Measurements from ENCODE around the gene ACTG1. TPM values are rescaled to one million over a fixed set of nuclear protein-coding genes. Genes with fewer than 3 reads are reported as not detected.

Gene ACTG1
- total and polyA plus RNA-seq, 9 of the 15 experiments (the other 6 are each of a cell fraction or from before 2014, with no cell fraction given) = 224 to 1,775 (median 568) TPM

- 0 out of 2 replicates have a peak, but pooled peaks have one; percentile 25 for TF ChIP-seq SMARCA4 (IDR thresholded peaks at IDR 0.05)
- TF ChIP-seq ETS1 (conservative IDR thresholded peaks at IDR 0.05; ENCODE audit: control insufficient read depth, low read depth, low read length) = no peak
- no peak for TF ChIP-seq HNRNPH1 (optimal IDR thresholded peaks at IDR 0.05; ENCODE audit: low read depth, low read length)
- TF ChIP-seq, protein P1, sequence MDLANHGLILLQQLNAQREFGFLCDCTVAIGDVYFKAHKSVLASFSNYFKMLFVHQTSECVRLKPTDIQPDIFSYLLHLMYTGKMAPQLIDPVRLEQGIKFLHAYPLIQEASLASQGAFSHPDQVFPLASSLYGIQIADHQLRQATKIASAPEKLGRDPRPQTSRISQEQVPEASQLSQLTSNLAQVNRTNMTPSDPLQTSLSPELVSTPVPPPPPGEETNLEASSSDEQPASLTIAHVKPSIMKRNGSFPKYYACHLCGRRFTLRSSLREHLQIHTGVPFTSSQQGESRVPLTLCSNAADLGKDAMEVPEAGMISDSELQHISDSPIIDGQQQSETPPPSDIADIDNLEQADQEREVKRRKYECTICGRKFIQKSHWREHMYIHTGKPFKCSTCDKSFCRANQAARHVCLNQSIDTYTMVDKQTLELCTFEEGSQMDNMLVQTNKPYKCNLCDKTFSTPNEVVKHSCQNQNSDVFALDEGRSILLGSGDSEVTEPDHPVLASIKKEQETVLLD (IDR thresholded peaks at IDR 0.05) = peak; percentile 26; the same call in 1 of the 2 replicates
- TF ChIP-seq HOXB6 (CRISPR knock-in tag; IDR thresholded peaks at IDR 0.05; ENCODE audit: borderline replicate concordance) = no peak
- no peak for TF ChIP-seq BDP1 (IDR thresholded peaks at IDR 0.05; ENCODE audit: insufficient read depth, insufficient read length)
- TF ChIP-seq, protein P2, sequence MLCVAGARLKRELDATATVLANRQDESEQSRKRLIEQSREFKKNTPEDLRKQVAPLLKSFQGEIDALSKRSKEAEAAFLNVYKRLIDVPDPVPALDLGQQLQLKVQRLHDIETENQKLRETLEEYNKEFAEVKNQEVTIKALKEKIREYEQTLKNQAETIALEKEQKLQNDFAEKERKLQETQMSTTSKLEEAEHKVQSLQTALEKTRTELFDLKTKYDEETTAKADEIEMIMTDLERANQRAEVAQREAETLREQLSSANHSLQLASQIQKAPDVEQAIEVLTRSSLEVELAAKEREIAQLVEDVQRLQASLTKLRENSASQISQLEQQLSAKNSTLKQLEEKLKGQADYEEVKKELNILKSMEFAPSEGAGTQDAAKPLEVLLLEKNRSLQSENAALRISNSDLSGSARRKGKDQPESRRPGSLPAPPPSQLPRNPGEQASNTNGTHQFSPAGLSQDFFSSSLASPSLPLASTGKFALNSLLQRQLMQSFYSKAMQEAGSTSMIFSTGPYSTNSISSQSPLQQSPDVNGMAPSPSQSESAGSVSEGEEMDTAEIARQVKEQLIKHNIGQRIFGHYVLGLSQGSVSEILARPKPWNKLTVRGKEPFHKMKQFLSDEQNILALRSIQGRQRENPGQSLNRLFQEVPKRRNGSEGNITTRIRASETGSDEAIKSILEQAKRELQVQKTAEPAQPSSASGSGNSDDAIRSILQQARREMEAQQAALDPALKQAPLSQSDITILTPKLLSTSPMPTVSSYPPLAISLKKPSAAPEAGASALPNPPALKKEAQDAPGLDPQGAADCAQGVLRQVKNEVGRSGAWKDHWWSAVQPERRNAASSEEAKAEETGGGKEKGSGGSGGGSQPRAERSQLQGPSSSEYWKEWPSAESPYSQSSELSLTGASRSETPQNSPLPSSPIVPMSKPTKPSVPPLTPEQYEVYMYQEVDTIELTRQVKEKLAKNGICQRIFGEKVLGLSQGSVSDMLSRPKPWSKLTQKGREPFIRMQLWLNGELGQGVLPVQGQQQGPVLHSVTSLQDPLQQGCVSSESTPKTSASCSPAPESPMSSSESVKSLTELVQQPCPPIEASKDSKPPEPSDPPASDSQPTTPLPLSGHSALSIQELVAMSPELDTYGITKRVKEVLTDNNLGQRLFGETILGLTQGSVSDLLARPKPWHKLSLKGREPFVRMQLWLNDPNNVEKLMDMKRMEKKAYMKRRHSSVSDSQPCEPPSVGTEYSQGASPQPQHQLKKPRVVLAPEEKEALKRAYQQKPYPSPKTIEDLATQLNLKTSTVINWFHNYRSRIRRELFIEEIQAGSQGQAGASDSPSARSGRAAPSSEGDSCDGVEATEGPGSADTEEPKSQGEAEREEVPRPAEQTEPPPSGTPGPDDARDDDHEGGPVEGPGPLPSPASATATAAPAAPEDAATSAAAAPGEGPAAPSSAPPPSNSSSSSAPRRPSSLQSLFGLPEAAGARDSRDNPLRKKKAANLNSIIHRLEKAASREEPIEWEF (CRISPR knock-in tag; IDR thresholded peaks at IDR 0.05) = 0 out of 2 replicates have a peak, but pooled peaks have one; percentile 8
- no peak for TF ChIP-seq HNRNPL (IDR thresholded peaks at IDR 0.05; ENCODE audit: low read depth, low read length)
- no peak for TF ChIP-seq ZBTB34 (CRISPR knock-in tag; IDR thresholded peaks at IDR 0.05)
- TF ChIP-seq PCBP2 (IDR thresholded peaks at IDR 0.05; ENCODE audit: low read depth, low read length, poor library complexity, severe bottlenecking) = no peak
- no peak for TF ChIP-seq SMARCC2 (IDR thresholded peaks at IDR 0.05; ENCODE audit: low read depth)
- TF ChIP-seq ZNF354B (CRISPR knock-in tag; IDR thresholded peaks at IDR 0.05) = no peak
- no peak for TF ChIP-seq SIN3B (IDR thresholded peaks at IDR 0.05; ENCODE audit: low read depth)
- TF ChIP-seq, protein P3, sequence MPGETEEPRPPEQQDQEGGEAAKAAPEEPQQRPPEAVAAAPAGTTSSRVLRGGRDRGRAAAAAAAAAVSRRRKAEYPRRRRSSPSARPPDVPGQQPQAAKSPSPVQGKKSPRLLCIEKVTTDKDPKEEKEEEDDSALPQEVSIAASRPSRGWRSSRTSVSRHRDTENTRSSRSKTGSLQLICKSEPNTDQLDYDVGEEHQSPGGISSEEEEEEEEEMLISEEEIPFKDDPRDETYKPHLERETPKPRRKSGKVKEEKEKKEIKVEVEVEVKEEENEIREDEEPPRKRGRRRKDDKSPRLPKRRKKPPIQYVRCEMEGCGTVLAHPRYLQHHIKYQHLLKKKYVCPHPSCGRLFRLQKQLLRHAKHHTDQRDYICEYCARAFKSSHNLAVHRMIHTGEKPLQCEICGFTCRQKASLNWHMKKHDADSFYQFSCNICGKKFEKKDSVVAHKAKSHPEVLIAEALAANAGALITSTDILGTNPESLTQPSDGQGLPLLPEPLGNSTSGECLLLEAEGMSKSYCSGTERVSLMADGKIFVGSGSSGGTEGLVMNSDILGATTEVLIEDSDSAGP (CRISPR knock-in tag; IDR thresholded peaks at IDR 0.05) = 0 out of 2 replicates have a peak, but pooled peaks have one; percentile 39
- TF ChIP-seq MTA1 (IDR thresholded peaks at IDR 0.05; ENCODE audit: borderline replicate concordance) = 0 out of 2 replicates have a peak, but pooled peaks have one; percentile 31
- TF ChIP-seq ARID2 (IDR thresholded peaks at IDR 0.05) = no peak
- no peak for TF ChIP-seq PHB2 (IDR thresholded peaks at IDR 0.05; ENCODE audit: low read depth)
- no peak for TF ChIP-seq HNRNPUL1 (IDR thresholded peaks at IDR 0.05; ENCODE audit: low read length)
Observed at GRCh38 chr17:81513372-81513752, 763 bp upstream of the ACTG1 start (continued).

All from K562 (cell line).